Neural cell (in vitro differentiated cells): Measurements from ENCODE around the gene OGFR.

Experiments
- EP300 ChIP-seq: fragments of 450-650 bp; conservative IDR thresholded peaks from 2 replicates; pipeline ENCODE4 v1.6.1; 2014; ENCODE audit warnings: antibody characterized with exemption, mild to moderate bottlenecking, moderate library complexity; ENCODE audit not compliant: poor library complexity, severe bottlenecking
- EZH2 ChIP-seq: fragments of 200-600, 300-800 bp; shearing (Covaris generic), sonication (generic); IDR thresholded peaks from 2 replicates; pipeline ENCODE4 v1.6.1; 2014; ENCODE audit warnings: antibody characterized with exemption, low read length, borderline replicate concordance, mild to moderate bottlenecking; ENCODE audit not compliant: insufficient read depth, poor library complexity, severe bottlenecking
- TF ChIP-seq, protein P1 (sequence below): fragments of 450-650 bp; IDR thresholded peaks from 2 replicates; pipeline ENCODE4 v1.5.1; 2014; ENCODE audit warnings: antibody characterized with exemption, mild to moderate bottlenecking, moderate library complexity; ENCODE audit not compliant: poor library complexity, severe bottlenecking

- TF ChIP-seq EZH2 (no peak), EP300 (no peak)
- TF ChIP-seq, protein P1, sequence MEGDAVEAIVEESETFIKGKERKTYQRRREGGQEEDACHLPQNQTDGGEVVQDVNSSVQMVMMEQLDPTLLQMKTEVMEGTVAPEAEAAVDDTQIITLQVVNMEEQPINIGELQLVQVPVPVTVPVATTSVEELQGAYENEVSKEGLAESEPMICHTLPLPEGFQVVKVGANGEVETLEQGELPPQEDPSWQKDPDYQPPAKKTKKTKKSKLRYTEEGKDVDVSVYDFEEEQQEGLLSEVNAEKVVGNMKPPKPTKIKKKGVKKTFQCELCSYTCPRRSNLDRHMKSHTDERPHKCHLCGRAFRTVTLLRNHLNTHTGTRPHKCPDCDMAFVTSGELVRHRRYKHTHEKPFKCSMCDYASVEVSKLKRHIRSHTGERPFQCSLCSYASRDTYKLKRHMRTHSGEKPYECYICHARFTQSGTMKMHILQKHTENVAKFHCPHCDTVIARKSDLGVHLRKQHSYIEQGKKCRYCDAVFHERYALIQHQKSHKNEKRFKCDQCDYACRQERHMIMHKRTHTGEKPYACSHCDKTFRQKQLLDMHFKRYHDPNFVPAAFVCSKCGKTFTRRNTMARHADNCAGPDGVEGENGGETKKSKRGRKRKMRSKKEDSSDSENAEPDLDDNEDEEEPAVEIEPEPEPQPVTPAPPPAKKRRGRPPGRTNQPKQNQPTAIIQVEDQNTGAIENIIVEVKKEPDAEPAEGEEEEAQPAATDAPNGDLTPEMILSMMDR, result no peak
Measured at GRCh38 chr20:62762376-62762775, 42.3 kb upstream of the OGFR start.
